NCI-H2081 (cell line): ENCODE measurements around the gene NDUFA5.
"Not testable (repeated sequence)": the region's sequence is repeated elsewhere in the genome, so short reads cannot be mapped to it uniquely, and the experiment has no call there.

Experiments
- DNase-seq, 2 experiments: peaks; one replicate each; lab custom pipeline; 2025; lab: John Stamatoyannopoulos, UW

NDUFA5 gene

GRCh38 chr7:123557016-123557397 is 611 bp downstream of the NDUFA5 start:
- DNase-seq = no peak

- DNase-seq = no peak
These were observed 2.1 kb downstream of the NDUFA5 start for GRCh38 chr7:123555484-123555883.

DNA sequence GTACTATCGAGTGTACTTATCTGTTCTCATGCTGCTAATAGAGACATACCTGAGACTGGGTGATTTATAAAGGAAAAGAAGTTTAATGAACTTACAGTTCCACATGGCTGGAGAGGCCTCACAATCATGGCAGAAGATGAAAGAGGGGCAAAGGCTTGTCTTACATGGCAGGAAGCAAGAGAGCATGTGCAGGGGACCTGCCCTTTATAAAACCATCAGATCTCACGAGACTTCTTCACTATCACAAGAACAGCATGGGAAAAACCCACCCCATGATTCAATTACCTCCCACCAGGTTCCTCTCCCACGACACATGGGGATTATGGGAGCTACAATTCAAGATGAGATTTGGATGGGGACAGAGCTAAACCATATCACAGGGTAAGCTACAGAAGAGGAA is 4.5 kb downstream of the NDUFA5 start:
- no peak for DNase-seq

DNA sequence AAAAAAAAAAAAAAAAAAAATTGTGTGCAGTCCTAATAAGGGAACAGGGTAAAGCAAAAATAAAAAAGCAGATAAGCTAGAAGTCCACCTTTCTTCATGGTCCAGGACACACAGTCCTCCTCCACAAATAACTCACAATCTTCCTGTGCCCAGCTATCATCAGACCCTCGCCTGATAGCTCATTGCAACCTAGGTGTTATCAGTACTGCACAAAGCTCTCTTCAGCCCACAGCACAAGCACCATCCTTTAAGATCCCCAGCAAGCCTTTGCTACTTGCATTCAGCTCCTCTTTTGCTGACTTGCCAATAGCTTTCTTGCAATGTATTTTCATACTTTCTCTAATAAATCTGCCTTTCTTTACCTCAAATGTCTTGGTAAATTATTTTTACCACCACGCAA is 5.0 kb downstream of the NDUFA5 start:
- DNase-seq = no peak

GRCh38 chr7:123552134-123552533 is 5.5 kb downstream of the NDUFA5 start:
- DNase-seq = not testable (repeated sequence)

- DNase-seq = no peak
These were observed 9.2 kb downstream of the NDUFA5 start for GRCh38 chr7:123548406-123548805.

GRCh38 chr7:123539871-123540270 is 17.7 kb downstream of the NDUFA5 start:
- no peak for DNase-seq

DNA sequence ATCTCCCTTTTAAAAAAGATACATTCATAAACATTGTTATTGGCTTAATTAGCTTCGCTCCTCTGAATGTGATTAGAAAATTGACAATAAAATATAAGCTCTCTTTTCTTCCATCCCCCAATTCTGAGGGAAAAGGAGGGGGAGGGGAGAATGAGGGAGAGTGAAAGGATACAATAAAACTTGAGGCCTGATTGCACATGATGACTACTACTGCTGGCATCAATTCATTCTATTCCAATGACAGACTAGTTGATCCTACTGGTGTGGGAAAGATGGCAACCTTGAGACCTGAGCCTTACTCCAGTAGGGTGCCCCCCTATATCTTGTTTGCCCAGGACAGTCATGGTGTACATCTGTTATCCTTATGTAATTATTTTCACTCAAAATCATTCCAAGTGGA is 18.7 kb downstream of the NDUFA5 start:
- no peak for DNase-seq

DNA sequence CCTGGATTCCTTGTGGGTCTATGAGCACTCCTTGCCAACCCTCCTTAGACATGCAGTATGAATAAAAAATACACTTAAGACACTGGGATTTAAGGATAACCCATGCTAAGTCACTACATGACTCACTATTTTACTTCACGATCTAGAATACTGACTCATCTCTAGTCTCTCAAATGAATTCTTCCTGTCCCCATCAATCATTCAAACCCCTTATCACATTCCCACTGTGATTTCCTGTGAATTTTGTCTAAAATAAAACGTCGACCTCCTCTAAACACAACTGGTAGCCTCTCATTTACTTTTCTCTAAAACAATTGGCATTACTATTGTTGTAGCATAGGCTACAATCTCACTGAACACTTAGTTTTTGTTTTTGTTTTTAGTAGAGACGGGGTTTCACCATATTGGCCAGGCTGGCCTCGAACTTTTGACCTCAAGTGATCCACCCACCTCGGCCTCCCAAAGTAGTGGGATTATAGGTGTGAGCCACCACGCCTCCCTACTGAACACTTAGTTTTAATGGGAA is 19.4 kb downstream of the NDUFA5 start:
- no peak for DNase-seq

DNA sequence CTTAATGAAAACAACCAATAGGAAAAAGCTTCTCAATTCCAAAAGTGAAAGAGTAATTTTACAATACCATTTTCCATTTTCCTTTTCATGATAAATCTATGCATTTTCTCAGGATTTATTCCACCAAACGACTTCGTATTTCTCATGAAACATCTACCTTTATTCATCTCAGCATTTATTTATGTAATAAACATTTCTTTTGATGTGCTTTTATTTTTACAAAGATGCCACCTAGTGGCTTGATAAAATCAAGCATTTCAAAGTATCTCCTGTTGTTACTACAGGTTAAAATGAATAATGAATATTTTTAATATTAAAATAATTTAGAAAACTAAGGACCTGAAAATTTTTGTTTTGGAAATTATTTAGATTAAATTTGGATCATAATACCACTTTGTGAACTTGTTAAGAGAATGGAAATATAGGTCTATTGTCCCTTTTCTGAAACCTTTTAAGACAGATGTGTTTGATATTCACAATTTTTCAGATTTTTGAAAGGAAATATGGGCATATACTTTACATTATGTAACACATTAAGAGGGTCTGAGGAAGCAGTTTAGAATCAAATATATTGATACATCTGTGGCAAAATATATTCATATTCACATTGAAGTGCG is 20.5 kb downstream of the NDUFA5 start:
- peak in 1 of 2 experiments; percentile 57 for DNase-seq

- no peak for DNase-seq
These were observed 22.1 kb downstream of the NDUFA5 start for GRCh38 chr7:123535517-123535916.

DNA sequence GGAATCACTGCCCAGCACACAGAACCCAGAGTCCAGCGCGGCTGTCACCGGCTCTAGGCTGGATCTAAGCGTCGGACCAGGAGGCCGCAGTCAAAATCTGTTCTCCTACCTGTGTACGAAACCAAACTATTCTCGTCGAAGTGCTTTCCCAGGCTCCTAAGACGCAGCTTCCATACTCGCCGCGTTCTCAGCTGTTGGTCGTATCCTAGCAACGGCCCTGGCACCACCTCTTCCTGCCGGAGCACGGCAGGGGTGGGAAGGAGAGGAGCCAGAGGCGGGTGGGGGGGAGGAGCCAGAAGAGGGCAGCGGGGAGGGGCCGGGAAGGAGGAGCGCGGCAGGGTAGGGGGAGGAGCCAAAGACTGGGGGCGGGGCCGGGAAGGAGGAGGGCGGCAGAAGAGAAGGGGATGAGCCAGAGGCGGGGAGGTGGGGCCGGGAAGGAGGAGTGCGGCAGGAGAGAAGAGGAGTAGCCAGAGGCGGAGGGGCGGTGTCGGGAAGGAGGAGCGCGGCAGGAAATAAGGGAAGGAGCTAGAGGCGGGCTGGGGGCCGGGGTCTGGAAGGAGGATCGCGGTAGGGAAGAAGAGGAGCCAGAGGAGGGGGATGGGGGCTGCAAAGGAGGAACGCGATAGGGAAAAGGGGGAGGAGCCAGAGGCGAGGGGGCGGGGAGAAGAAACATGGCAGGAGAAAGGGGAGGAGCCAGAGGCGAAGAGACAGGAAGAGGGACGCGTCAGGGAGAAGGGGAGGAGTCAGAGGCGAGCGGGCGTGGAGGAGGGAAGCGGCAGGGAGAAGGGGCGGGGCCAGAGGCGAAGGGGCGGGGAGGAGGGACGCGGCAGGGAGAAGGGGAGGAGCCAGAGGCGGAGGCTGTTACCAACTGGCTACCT is 23.0 kb downstream of the NDUFA5 start, which contains the start of gene IQUB:
Gene IQUB, minus strand, starts transcription at position 213 of the 878 bp plus-strand sequence. CDS start 22,255 bp downstream, outside the sequence.
- peak; percentile 95 to 99 for DNase-seq

DNA sequence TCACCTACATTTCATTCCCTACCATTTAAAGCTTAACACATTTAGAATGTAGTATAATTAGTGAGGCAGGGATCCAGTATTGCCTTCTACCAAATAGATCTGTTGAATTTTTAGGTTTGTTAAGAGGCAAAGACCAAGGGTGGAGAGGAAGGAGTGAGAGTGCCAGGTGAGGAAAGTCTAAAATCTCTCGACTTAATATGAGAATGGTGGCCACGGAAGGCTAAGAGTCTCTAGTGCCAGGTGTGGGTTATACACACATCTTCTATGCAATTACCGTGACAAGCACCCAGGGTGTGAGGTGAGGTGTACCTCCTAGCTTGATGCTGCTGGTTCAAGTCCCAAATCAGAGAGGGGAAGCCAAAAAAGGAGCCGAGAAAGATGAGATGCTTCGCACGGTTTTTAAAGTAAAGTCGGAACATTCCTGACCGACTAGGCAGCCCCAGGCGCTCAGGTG is 23.7 kb downstream of the NDUFA5 start:
- peak in 1 of 2 experiments; percentile 43 for DNase-seq

DNA sequence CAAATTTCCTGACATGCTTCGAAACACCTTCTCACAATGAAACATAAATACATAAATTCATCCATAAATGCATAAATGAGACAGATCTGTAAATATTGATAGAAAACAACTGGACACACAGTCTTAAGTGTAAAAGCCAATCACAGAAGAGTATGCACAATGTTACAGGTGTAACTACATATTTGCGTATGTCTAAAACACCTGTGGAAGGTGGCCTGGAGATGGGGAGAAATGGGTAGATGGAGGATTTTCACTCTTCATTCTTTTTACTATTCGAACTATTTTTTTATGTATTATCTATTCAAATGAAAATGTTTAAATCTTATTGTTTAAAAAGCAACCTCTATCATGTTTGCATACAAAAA is 24.1 kb downstream of the NDUFA5 start:
- no peak for DNase-seq

DNA sequence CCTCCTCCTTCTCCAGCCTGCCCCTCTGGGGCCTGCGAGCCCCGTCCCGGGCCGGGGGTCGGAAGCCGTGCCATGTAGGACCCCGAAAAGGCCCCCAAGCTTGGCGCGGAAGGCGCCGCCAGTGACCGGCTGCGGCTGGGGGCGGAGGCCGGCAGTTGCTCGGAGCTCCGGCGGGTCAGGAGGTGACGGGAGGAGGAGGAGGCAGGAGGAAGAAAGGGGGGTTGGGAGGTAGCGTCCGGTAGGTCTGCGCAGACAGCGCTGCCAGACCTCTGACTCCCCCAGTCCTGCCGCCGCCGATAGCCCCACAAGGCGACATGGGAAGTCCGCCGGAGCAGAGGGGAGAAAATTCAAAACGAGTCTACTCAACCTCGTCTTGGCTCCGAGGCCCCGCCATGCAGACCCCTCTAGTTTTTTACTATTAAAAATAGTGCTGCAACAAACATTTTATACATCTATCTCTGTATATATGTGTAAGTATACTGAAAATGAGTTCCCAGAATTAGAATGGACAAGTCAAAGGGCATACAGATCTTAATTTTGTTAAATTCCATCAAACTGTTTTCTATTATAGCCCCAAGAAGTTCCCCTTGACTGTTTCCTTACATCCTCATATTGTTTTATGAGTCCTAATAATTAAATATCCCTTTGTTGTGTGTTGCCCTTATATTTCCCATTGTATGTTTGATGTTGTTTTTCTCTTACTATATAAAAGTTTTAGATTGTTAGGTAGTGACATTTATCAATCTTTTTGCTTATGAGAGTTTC is 24.6 kb downstream of the NDUFA5 start:
- DNase-seq = not testable (repeated sequence)

DNA sequence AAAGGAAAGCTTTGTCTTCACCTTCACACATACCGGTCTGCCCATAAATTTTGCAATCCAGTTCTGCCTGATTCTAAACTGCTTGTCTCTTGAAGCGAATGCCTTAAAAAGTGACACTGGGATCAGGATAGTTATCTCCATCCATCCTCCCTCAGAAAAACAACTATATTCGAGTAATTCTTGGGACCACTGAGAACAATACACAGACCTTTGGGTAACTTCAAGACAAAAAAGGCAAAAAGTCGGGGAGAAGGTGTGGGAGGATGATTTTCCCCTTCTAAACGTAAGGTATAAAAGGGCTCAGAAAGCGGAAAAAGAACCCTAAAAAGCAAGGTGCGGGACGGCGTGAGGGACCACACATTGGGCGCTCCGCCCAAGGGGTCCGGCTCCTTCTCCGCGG is 25.3 kb downstream of the NDUFA5 start:
- not testable (repeated sequence) for DNase-seq

DNA sequence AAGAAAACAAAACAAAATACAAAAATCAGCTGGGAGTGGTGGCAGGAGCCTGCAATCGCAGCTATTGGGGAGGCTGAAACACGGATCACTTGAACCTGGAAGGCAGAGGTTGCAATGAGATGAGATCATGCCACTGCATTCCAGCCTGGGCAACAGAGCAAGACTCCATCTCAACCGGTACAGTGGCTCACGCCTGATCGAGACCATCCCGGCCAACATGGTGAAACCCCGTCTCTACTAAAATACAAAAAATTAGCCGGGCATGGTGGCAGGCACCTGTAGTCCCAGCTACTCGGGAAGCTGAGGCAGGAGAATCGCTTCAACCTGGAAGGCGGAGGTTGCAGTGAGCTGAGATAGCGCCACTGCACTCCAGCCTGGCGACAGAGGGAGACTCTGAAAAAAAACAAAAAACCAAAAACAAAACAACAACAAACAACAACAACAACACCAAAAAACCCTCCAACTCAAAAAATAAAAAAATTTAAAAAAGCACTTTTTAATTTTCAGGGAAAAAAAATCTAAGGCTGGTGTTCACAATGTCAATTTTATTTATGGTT is 27.5 kb downstream of the NDUFA5 start:
- not testable (repeated sequence) for DNase-seq

- no peak for DNase-seq
These were observed 29.4 kb downstream of the NDUFA5 start for GRCh38 chr7:123528265-123528664.

- not testable (repeated sequence) for DNase-seq
These were observed 29.8 kb downstream of the NDUFA5 start for GRCh38 chr7:123527712-123528225.

DNA sequence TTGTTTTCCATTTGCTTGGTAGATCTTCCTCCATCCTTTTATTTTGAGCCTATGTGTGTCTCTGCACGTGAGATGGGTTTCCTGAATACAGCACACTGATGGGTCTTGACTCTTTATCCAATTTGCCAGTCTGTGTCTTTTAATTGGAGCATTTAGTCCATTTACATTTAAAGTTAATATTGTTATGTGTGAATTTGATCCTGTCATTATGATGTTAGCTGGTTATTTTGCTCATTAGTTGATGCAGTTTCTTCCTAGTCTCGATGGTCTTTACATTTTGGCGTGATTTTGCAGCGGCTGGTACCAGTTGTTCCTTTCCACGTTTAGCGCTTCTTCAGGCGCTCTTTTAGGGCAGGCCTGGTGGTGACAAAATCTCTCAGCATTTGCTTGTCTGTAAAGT is 31.1 kb downstream of the NDUFA5 start:
- not testable (repeated sequence) for DNase-seq

- no peak for DNase-seq
These were observed 35.6 kb downstream of the NDUFA5 start for GRCh38 chr7:123522066-123522465.

GRCh38 chr7:123505221-123505620 is 52.4 kb downstream of the NDUFA5 start:
- DNase-seq = no peak
